GM18508 (cell line): Measurements from ENCODE around the gene CARMIL3.
A peak's percentile ranks its signal among the peaks of the same experiment; 100 is the strongest.

ENCODE experiments used
- ATAC-seq: cut with Tn5 transposase; IDR thresholded peaks from one replicate; pipeline ENCODE4 v1.9.1; 2021; ENCODE audit warnings: moderate number of reproducible peaks; ENCODE audit not compliant: insufficient read depth, unreplicated experiment

CARMIL3 gene

DNA sequence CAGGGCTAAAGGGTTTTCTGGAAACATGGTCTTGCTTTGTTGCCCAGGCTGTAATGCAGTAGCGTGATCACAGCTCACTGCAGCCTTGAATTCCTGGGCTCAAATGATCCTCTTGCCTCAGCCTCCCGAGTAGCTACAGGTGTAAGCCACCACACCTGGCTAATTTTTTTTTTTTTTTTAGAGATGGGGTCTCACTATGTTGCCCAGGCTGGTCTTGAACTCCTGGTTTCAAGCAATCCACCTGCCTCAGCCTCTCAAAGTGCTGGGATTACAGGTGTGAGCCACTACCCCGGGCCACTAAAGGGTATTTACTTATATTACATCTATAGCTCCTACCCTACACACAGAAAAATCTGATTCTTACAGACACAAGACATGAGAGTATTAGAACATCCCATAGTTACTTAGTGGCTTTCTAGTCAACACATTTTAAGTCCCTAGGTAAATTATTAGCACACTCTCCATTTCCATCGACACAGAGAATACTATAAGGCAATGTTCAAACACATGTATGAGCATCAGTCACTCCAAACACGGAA, 56.6 kb downstream of the CARMIL3 start:
- peak; percentile 27 for ATAC-seq

DNA sequence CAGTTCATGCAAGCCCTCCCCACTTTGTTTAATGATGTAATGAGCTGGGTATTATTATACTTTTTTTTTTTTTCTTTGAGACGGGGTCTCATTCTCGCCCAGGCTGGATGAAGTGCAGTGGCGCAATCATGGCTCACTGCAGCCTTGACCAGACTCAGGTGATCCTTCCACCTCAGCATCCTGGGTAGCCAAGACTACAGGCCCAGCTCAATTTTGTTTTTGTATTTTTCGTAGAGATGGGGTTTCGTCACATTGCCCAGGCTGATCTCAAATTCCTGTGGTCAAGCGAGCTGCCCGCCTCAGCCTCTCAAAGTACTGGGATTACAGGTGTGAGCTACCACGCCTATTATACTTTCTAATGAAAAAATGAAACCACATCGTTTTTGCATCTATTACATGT, 58.3 kb downstream of the CARMIL3 start:
- ATAC-seq = no peak

DNA sequence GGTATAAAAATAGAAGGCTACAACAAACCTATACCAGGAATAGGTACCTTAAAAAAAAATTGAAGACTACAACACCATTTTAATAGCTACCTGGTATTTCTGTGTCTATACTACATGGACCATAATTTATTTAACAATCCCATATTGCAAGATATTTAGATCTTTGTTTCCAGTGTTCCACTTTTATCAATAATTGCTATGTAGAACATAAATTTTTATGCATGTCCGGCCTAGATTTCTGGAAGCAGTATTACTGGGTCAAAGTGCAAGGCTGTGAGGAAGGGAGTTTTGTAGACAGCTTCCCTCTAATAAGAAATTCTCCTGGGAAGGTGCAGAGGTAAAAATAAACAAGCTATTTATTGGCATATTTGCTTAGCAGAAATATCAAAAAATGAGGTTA, 58.7 kb downstream of the CARMIL3 start:
- ATAC-seq = no peak

DNA sequence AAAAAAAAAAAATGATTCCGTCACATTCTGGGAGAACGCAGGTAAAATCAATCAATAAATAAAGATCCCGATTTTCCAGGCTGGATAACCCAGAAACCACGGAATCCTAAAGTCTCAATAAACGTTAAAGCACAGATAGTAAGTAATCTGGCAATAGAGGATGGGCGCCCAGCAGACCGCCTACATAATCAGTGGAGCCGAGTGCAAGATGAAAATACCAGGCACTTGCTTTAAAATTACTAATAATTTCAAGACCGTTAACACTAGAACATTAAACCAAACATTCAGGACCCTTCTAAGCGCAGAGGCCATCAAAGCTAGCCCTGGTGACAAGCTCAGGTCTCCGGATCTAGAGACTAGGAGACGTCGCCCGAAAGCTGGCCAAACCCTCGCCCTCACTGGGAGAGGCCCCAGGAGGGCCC, 61.6 kb downstream of the CARMIL3 start:
- ATAC-seq = no peak

DNA sequence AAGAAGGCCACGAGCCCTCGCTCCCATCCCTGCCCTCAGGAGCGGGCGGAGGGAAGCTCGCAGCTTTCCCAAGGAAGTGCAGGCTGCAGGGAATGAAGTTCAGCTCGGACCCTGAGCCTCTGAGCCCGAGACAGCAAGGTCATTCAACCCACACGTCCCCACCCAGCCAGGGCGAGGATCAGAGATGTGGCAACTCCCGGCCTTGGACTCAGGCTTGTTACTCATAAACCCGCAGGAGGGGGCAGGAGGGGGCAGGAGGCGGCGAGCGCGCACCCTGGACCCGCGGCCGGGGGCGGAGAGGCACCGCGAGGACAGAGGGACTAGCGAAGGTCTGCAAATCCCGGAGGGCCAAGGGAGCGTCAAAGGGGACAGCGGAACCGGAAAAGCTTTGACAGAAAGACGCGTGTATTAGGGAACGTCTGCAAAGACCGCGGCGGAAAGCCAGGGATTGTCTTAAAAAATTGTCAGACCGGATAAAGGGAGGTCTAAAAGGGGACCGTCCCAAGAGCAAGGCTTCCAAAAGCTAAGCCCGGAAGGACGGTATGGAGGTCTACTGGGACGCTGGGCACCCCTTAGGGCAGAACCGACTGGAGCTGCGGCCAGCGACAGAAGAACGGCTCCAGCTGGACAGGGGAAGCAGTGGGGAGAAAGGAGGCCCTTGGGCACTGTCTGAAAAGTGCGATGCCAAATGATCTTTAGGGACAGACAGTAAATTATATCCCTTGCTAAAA, 62.2 kb downstream of the CARMIL3 start:
- peak; percentile 9 for ATAC-seq

DNA sequence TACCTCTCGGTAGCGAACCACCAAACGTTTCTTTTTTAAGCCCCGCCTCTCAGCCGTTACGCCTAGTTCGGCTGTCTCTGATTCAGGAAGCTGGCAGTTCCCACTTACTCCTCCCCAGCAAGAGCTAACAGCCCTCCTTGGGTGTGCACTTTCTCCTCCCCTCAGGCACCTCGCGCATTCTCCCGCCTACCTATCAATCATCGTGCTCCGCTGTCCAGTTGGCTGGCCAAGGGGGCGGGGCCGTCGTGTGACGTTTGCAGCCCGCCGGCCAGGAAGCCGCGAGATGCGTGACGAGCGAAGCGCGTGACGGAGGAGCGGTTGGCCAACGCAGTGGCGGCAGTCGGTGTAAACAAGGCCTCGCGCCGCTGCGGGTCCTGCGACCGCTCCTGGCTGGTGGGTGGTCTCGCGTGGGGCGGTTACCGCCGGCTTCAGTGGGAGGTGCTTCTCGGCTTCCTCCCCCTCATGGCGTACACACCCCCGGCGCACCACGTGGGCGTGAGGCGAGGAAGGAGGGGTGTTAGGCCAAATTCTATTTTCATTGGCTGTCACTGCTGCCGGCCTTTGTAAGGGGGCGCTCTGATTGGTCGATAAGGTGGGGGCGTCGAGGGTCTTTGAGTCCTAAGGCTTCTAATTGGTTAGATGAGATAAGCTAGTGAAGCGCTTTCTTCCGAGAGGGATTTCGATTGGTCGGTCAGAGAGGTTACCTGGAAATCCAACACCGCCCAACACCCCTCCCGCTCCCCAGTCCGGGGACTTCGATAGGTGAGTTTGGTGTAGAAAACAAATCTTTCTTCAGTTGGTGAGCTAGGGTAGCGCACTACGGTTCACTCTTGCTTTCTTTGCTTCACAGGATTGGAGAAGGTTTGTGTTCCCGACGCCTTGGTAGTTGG, 63.0 kb downstream of the CARMIL3 start, which contains the start of the genes DCAF11 and NRL:
Gene DCAF11 (plus strand): TSS at position 246 of the 890 bp plus-strand sequence. CDS start 818 bp downstream, outside the sequence.
Gene NRL (minus strand): TSS at position 418 of the 890 bp plus-strand sequence. CDS start 32,101 bp downstream, outside the sequence.
- peak; percentile 79 for ATAC-seq

DNA sequence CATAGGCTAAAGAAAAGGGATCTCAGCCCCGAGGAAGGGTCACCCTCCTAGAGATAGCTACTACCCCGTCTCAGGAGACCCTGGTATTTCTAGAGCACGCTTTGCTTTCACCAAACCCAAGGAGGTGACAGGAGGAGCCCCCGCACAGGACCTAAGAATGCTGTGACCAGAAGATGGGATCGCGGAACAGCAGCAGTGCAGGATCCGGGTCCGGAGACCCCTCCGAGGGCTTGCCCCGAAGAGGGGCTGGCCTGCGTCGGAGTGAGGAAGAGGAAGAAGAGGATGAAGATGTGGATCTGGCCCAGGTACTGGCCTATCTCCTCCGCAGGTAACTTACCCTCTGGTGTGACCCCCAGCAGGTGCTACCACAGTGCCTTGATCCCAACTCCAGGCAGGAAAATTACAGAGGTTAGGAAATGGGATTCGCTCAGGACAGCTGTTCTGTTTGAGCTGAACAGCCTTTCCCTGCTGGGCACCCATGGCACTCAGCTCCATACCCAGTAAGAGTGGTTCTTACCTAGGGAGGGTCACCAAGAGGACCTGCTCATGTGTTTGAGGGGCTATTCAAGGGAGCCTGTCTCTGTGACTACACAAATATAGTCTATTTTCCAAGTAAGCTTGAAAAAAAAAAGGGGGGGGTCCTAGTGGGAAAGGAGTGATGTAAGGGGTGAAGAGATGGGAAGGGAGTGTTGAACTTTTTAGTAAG, 63.8 kb downstream of the CARMIL3 start:
- ATAC-seq = no peak

DNA sequence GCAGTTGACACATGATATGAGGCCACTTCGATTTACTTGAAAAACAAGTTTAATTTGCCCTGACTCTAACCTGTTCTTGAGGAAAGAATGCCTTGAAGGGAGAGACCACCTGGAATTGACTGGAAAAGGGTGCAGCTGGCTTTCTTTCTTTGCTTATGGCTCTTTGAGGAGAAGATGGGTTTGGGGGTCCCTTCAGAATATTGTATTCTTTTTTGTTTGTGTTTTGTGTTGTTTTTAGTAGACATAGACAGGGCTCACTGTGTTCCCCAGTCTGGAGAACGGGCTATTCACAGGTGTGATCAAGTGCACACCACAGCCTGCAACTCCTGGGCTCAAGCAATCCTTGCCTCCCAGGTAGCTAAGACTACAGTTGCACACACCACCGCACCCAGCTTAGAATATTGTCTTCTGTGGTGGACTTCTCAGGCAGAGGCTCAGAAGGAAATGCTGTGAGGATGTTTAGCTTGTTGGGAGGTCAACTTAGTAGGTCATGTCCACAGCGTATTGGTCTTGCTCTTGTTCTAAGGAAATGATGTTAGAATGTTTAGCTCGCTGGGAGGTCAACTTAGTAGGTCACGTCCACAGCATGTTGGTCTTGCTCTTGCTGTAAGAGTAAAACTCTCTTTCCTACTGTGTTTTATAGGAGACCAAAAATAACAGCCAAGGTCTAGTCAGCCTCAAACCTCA, 64.5 kb downstream of the CARMIL3 start:
- no peak for ATAC-seq

DNA sequence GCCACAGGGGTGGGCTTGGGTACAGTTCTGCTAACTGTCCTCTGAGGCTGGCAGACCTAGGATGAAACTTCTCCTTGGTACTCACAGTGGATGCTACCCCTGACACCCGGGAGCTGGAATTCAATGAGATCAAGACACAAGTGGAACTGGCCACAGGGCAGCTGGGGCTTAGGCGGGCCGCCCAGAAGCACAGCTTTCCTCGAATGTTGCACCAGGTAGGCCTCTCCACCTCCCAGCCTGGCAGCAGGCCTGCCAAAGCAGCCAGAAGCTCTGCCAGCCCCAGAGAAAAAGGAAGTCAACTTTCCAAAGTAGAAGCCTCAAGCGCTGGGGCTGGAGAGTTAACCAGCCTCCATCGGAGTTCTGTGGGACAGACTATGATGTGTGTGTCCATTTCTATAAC, 65.4 kb downstream of the CARMIL3 start:
- no peak for ATAC-seq
